ENCODE data around the gene PRKD2. TPM values are rescaled to one million over a fixed set of nuclear protein-coding genes. Genes with fewer than 3 reads are reported as not detected.

The PRKD2 gene
- total RNA-seq, 3 donors from 2014 or later: 52.5 to 70.5 (median 62.9) TPM

- no peak for DNase-seq
- H3K36me3 ChIP-seq (ENCODE audit: low read depth): peaks cover 15% of the 10 kb centered on the region
- TF ChIP-seq CTCF (IDR thresholded peaks at IDR 0.05): no peak
Observed at GRCh38 chr19:46730187-46730586, 13.3 kb upstream of the PRKD2 start.

GRCh38 chr19:46729696-46730095 lies 12.8 kb upstream of the PRKD2 start:
- ATAC-seq: no peak
- no peak for TF ChIP-seq CTCF (IDR thresholded peaks at IDR 0.05)
- Histone ChIP-seq H3K4me1 (ENCODE audit: low read depth) (no peaks in the 10 kb centered on the region), H3K9me3 (no peaks in the 10 kb centered on the region), H3K4me3 (no peak overlapping the region), H3K36me3 (ENCODE audit: low read depth) (peaks cover 19% of the 10 kb centered on the region)
- intact Hi-C loops (cut with DNase I, micrococcal nuclease): no loop called here
- DNase-seq: no peak

More at GRCh38 chr19:46730187-46730586, 13.3 kb upstream of the PRKD2 start:
- no peaks in the 10 kb centered on the region for H3K4me1 ChIP-seq (ENCODE audit: low read depth)
- no peaks in the 10 kb centered on the region for H3K9me3 ChIP-seq
- H3K4me3 ChIP-seq: no peak overlapping the region
- intact Hi-C loops (cut with DNase I, micrococcal nuclease): no loop called here
- no peak for ATAC-seq

GRCh38 chr19:46728693-46729339 lies 11.9 kb upstream of the PRKD2 start:
- ATAC-seq: peak; percentile 84
- Histone ChIP-seq H3K9me3 (no peaks in the 10 kb centered on the region), H3K4me3 (no peak overlapping the region), H3K4me1 (ENCODE audit: low read depth) (no peaks in the 10 kb centered on the region), H3K36me3 (ENCODE audit: low read depth) (peaks cover 22% of the 10 kb centered on the region)
- peak; percentile 81 to 85 (median 83) for DNase-seq
- intact Hi-C loops (cut with DNase I, micrococcal nuclease): no loop called here
- peak; percentile 95 for TF ChIP-seq CTCF (IDR thresholded peaks at IDR 0.05)

- DNase-seq: no peak
- intact Hi-C loops (cut with DNase I, micrococcal nuclease): no loop called here
- no peak for TF ChIP-seq CTCF (IDR thresholded peaks at IDR 0.05)
- Histone ChIP-seq H3K36me3 (ENCODE audit: low read depth) (peaks cover 22% of the 10 kb centered on the region), H3K9me3 (no peaks in the 10 kb centered on the region), H3K4me3 (no peak overlapping the region), H3K4me1 (ENCODE audit: low read depth) (no peaks in the 10 kb centered on the region)
- ATAC-seq: no peak
Observed at GRCh38 chr19:46728208-46728607, 11.3 kb upstream of the PRKD2 start.

GRCh38 chr19:46727757-46728156 lies 10.8 kb upstream of the PRKD2 start:
- TF ChIP-seq CTCF (IDR thresholded peaks at IDR 0.05): no peak
- no peaks in the 10 kb centered on the region for H3K9me3 ChIP-seq
- intact Hi-C loops (cut with DNase I, micrococcal nuclease): no loop called here
- H3K4me3 ChIP-seq: no peak overlapping the region
- H3K36me3 ChIP-seq (ENCODE audit: low read depth): peaks cover 25% of the 10 kb centered on the region
- ATAC-seq: no peak
- DNase-seq: no peak
- H3K4me1 ChIP-seq (ENCODE audit: low read depth): no peaks in the 10 kb centered on the region

Measured in mucosa of descending colon (tissue), 3 donors.